ENCODE measurements around the gene RDH12. TPM values are rescaled to one million over a fixed set of nuclear protein-coding genes. Genes with fewer than 3 reads are reported as not detected.

RDH12 gene
- total RNA-seq, 2 experiments from 2014 or later, result not detected

- Mint-ChIP-seq H3K36me3 (peaks cover 3% of the 10 kb centered on the region), H3K4me3 (no peak overlapping the region), H3K27me3 (peaks cover 43% of the 10 kb centered on the region), H3K27ac (no peak overlapping the region), H3K9me3 (no peaks in the 10 kb centered on the region), H3K4me1 (peaks cover 3% of the 10 kb centered on the region)
- no peak for DNase-seq
These were observed 20.6 kb downstream of the RDH12 start for GRCh38 chr14:67722293-67722692.

DNA sequence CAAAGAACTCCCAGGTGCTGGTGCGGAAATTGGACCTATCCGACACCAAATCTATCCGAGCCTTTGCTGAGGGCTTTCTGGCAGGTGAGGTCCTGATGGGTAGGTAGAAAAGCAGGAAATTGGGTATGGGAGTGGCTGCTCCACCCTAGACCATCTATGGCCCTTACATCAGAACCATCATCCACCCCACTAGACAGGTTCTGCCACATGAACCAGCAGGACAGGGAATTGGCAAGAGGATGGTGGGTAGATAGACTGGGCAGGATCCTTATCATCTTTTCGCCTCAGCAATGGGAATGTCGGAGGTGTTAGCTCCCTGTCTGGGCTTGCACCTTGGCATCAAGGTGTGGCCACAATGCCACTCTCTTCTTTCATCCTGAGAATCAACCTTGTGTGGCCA, 23.5 kb downstream of the RDH12 start:
- H3K27ac Mint-ChIP-seq, result no peak overlapping the region
- H3K4me3 Mint-ChIP-seq, result no peak overlapping the region
- H3K9me3 Mint-ChIP-seq, result no peaks in the 10 kb centered on the region
- H3K4me1 Mint-ChIP-seq, result peaks cover 3% of the 10 kb centered on the region
- peaks cover 3% of the 10 kb centered on the region for H3K36me3 Mint-ChIP-seq
- H3K27me3 Mint-ChIP-seq, result peaks cover 43% of the 10 kb centered on the region
- no peak for DNase-seq

DNA sequence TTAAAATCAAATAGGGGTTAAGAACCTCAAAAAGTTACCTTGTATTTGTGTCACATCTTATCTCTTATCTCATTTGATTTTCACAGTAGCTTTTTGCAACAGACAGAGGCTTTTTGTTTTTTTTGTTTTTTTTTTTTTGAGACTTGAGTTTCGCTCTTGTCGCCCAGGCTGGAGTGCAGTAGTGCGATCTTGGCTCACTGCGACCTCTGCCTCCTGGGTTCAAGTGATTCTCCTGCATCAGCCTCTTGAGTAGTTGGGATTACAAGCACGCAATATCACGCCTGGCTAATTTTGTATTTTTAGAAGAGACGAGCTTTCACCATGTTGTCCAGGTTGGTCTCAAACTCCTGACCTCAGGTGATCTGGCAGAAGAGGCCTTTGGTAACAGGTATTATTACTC, 25.7 kb downstream of the RDH12 start:
- H3K27me3 Mint-ChIP-seq, result peaks cover 31% of the 10 kb centered on the region
- DNase-seq, result no peak
- H3K36me3 Mint-ChIP-seq, result peaks cover 3% of the 10 kb centered on the region
- no peak overlapping the region for H3K4me3 Mint-ChIP-seq
- H3K9me3 Mint-ChIP-seq, result no peaks in the 10 kb centered on the region
- no peak overlapping the region for H3K27ac Mint-ChIP-seq
- H3K4me1 Mint-ChIP-seq, result peaks cover 3% of the 10 kb centered on the region

DNA sequence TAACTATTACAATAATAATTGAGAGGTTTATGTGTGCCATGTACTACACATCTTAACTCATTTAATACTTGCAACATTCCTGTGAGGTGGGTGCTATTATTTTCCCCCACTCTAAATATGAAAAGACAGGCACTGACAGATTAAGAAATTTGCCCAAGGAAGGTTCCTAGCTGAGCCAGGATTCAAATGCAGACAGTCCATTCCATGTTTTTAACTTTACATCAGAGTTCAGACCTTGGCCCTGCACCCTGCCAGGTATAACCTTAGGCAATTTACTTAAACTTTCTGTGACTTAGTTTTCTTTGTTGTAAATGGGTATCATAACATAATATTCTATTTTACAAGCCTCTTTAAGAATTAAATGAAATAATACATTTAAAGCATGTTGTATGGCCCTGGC, 26.6 kb downstream of the RDH12 start:
- H3K36me3 Mint-ChIP-seq, result peaks cover 3% of the 10 kb centered on the region
- DNase-seq, result no peak
- H3K4me1 Mint-ChIP-seq, result no peaks in the 10 kb centered on the region
- no peaks in the 10 kb centered on the region for H3K9me3 Mint-ChIP-seq
- no peak overlapping the region for H3K4me3 Mint-ChIP-seq
- no peak overlapping the region for H3K27ac Mint-ChIP-seq
- peaks cover 22% of the 10 kb centered on the region for H3K27me3 Mint-ChIP-seq

DNA sequence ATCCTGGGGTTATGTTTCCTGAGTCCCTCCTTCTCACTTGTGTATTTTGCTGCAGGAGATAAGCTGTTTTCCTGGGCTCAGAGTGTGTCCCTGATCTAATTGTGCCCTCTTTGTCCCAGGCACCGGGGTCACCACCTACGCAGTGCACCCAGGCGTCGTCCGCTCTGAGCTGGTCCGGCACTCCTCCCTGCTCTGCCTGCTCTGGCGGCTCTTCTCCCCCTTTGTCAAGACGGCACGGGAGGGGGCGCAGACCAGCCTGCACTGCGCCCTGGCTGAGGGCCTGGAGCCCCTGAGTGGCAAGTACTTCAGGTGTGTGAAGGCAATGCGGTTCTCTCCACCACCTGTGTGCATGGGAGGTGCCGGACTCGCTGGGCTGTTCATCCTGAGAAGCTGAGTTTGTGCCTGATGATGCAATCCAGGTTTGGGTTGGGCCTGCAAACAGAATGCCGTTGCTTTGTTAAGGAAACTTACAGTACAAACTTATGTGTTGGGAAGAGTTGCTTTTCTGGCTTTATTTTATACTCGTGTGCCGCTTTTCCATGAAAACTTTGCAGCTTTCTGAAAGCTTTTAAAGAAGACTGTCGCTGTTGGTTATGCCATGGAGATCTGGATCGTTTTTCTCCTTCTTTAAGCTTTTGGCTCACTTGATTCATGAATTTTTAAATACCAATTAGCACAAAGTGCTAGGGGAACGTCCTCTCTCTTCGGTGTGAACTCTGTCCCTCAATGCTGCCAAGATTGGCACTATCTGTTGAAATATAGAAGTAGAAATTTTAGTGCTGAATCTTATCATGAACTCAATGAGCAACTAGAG, 27.6 kb downstream of the RDH12 start:
- H3K4me1 Mint-ChIP-seq, result no peaks in the 10 kb centered on the region
- H3K27me3 Mint-ChIP-seq, result peaks cover 12% of the 10 kb centered on the region
- H3K9me3 Mint-ChIP-seq, result no peaks in the 10 kb centered on the region
- DNase-seq, result no peak
- no peak overlapping the region for H3K4me3 Mint-ChIP-seq
- peaks cover 3% of the 10 kb centered on the region for H3K36me3 Mint-ChIP-seq
- no peak overlapping the region for H3K27ac Mint-ChIP-seq

DNA sequence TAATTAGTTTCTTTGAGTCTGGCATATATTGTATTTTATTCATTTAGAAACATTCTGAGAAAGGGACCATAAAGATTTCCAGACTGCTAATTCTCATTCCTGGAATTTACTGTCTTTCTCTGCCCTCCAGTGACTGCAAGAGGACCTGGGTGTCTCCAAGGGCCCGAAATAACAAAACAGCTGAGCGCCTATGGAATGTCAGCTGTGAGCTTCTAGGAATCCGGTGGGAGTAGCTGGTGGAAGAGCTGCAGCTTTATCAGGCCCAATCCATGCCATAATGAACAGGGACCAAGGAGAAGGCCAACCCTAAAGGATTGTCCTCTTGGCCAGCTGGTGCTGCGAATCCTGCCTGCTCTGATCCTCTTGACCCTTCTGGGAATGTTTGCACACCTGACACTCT, 31.9 kb downstream of the RDH12 start:
- no peak overlapping the region for H3K4me3 Mint-ChIP-seq
- no peaks in the 10 kb centered on the region for H3K4me1 Mint-ChIP-seq
- H3K27ac Mint-ChIP-seq, result no peak overlapping the region
- H3K27me3 Mint-ChIP-seq, result no peaks in the 10 kb centered on the region
- no peaks in the 10 kb centered on the region for H3K9me3 Mint-ChIP-seq
- DNase-seq, result no peak
- H3K36me3 Mint-ChIP-seq, result no peaks in the 10 kb centered on the region

- Mint-ChIP-seq H3K9me3 (no peaks in the 10 kb centered on the region), H3K27me3 (no peaks in the 10 kb centered on the region), H3K27ac (no peak overlapping the region), H3K4me3 (no peak overlapping the region), H3K4me1 (no peaks in the 10 kb centered on the region), H3K36me3 (no peaks in the 10 kb centered on the region)
- DNase-seq, result no peak
These were observed 33.0 kb downstream of the RDH12 start for GRCh38 chr14:67734675-67735074.

GRCh38 chr14:67735336-67736147, 33.9 kb downstream of the RDH12 start:
- no peak overlapping the region for H3K27ac Mint-ChIP-seq
- H3K36me3 Mint-ChIP-seq, result no peaks in the 10 kb centered on the region
- H3K4me3 Mint-ChIP-seq, result no peak overlapping the region
- no peaks in the 10 kb centered on the region for H3K9me3 Mint-ChIP-seq
- no peak for DNase-seq
- no peaks in the 10 kb centered on the region for H3K4me1 Mint-ChIP-seq
- no peaks in the 10 kb centered on the region for H3K27me3 Mint-ChIP-seq

- Mint-ChIP-seq H3K9me3 (no peaks in the 10 kb centered on the region), H3K36me3 (no peaks in the 10 kb centered on the region), H3K27ac (no peak overlapping the region), H3K27me3 (no peaks in the 10 kb centered on the region), H3K4me3 (no peak overlapping the region), H3K4me1 (no peaks in the 10 kb centered on the region)
- DNase-seq, result no peak
These were observed 35.1 kb downstream of the RDH12 start for GRCh38 chr14:67736771-67737170.

GRCh38 chr14:67738740-67739504, 37.2 kb downstream of the RDH12 start:
- Mint-ChIP-seq H3K27me3 (no peaks in the 10 kb centered on the region), H3K4me1 (no peaks in the 10 kb centered on the region), H3K9me3 (no peaks in the 10 kb centered on the region), H3K36me3 (no peaks in the 10 kb centered on the region), H3K4me3 (no peak overlapping the region), H3K27ac (no peak overlapping the region)
- no peak for DNase-seq

GRCh38 chr14:67744046-67744445, 42.4 kb downstream of the RDH12 start:
- no peaks in the 10 kb centered on the region for H3K27me3 Mint-ChIP-seq
- H3K4me3 Mint-ChIP-seq, result no peak overlapping the region
- peaks cover 2% of the 10 kb centered on the region for H3K9me3 Mint-ChIP-seq
- H3K4me1 Mint-ChIP-seq, result peaks cover 2% of the 10 kb centered on the region
- peaks cover 20% of the 10 kb centered on the region for H3K36me3 Mint-ChIP-seq
- H3K27ac Mint-ChIP-seq, result no peak overlapping the region
- no peak for DNase-seq

GRCh38 chr14:67746927-67747326, 45.2 kb downstream of the RDH12 start:
- H3K4me3 Mint-ChIP-seq, result no peak overlapping the region
- no peaks in the 10 kb centered on the region for H3K27me3 Mint-ChIP-seq
- peaks cover 25% of the 10 kb centered on the region for H3K36me3 Mint-ChIP-seq
- no peak overlapping the region for H3K27ac Mint-ChIP-seq
- H3K9me3 Mint-ChIP-seq, result peaks cover 2% of the 10 kb centered on the region
- H3K4me1 Mint-ChIP-seq, result peaks cover 2% of the 10 kb centered on the region
- DNase-seq, result peak; percentile 24

GRCh38 chr14:67748312-67748711, 46.6 kb downstream of the RDH12 start:
- no peak for DNase-seq
- H3K27ac Mint-ChIP-seq, result no peak overlapping the region
- H3K9me3 Mint-ChIP-seq, result peaks cover 2% of the 10 kb centered on the region
- no peaks in the 10 kb centered on the region for H3K27me3 Mint-ChIP-seq
- H3K36me3 Mint-ChIP-seq, result peaks cover 27% of the 10 kb centered on the region
- H3K4me3 Mint-ChIP-seq, result no peak overlapping the region
- H3K4me1 Mint-ChIP-seq, result peaks cover 2% of the 10 kb centered on the region

DNA sequence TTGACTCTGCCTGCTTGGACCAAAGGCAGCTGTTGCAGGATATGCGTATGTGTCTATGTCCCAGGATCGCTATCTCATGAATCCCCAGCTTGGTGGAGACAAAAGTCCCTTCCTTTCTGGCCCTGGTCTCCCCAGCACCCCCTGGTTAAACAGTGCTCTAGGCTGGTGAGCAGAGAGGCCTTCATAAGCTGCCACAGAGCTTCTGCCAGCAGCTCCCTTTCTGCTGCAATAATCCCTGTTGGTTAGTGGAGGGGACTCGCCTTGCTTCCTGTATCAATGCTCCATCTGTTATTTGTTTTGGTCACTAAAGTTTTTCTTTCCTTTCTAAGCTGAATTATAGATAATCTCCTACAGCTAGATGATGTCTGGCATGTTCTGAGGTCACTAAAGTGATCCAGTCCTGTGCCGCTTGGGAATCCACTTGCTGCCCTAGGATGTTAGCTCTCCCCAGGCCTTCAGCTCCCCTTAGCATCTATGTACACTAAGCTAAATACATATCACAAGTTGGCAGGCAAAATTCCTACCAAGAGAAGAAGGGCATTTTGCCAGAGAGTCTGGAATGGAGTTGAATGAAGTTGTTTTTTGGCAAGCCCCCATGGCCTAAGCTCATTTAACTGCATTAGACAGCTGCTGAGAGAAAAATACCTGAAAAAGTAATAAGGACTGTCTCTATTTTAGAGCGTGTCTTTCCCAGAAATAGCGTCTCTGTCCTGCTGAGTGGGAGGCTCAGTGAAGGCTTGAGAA, 47.8 kb downstream of the RDH12 start:
- peaks cover 2% of the 10 kb centered on the region for H3K4me1 Mint-ChIP-seq
- H3K27me3 Mint-ChIP-seq, result no peaks in the 10 kb centered on the region
- no peak overlapping the region for H3K27ac Mint-ChIP-seq
- no peak overlapping the region for H3K4me3 Mint-ChIP-seq
- no peak for DNase-seq
- H3K9me3 Mint-ChIP-seq, result peaks cover 2% of the 10 kb centered on the region
- H3K36me3 Mint-ChIP-seq, result peaks cover 31% of the 10 kb centered on the region
